Neural progenitor cell (in vitro differentiated cells): ENCODE measurements around the gene RXRA. TPM values are rescaled to one million over a fixed set of nuclear protein-coding genes. Genes with fewer than 3 reads are reported as not detected.

ENCODE experiments used
- DNase-seq: peaks from one replicate; pipeline ENCODE4 v3.0.0-alpha.2; 2016; ENCODE audit warnings: low spot score
- H2AFZ ChIP-seq: fragments of 200-600 bp; sonication (generic); replicated peaks from 2 replicates; pipeline ENCODE4 v1.6.1; 2016; ENCODE audit warnings: antibody characterized with exemption
- H3F3A ChIP-seq: fragments of 200-600 bp; sonication (generic); 2 replicates; pipeline ENCODE4 v1.6.1; 2016; ENCODE audit warnings: antibody characterized with exemption, low read depth
- H3K27ac ChIP-seq: fragments of 200-600 bp; sonication (generic); 2 replicates; pipeline ENCODE4 v1.5.1; 2016; ENCODE audit warnings: mild to moderate bottlenecking
- H3K27me3 ChIP-seq: fragments of 200-600 bp; sonication (generic); 2 replicates; pipeline ENCODE4 v1.6.1; 2016; ENCODE audit warnings: mild to moderate bottlenecking, moderate library complexity
- H3K36me3 ChIP-seq: fragments of 200-600 bp; sonication (generic); 2 replicates; pipeline ENCODE4 v1.5.1; 2016
- H3K4me1 ChIP-seq: fragments of 200-600 bp; sonication (generic); 2 replicates; pipeline ENCODE4 v1.6.1; 2016; ENCODE audit warnings: mixed run types
- H3K4me2 ChIP-seq: fragments of 200-600 bp; sonication (generic); 2 replicates; pipeline ENCODE4 v1.6.1; 2016
- H3K4me3 ChIP-seq: fragments of 200-600 bp; sonication (generic); 2 replicates; pipeline ENCODE4 v1.5.1; 2016
- H3K79me2 ChIP-seq: fragments of 200-600 bp; sonication (generic); 2 replicates; pipeline ENCODE4 v1.6.1; 2016; ENCODE audit warnings: low read depth
- H3K9ac ChIP-seq: fragments of 200-600 bp; sonication (generic); 2 replicates; pipeline ENCODE4 v1.6.1; 2016
- H3K9me3 ChIP-seq: fragments of 200-600 bp; sonication (generic); 2 replicates; pipeline ENCODE4 v1.5.1; 2016; ENCODE audit warnings: low read depth
- H4K20me1 ChIP-seq: fragments of 200-600 bp; sonication (generic); 2 replicates; pipeline ENCODE4 v1.6.1; 2016; ENCODE audit warnings: low read depth
- H3K27ac Mint-ChIP-seq: 3 replicates; pipeline ENCODE4 v1.8.0; 2021; ENCODE audit warnings: mixed read lengths
- H3K27me3 Mint-ChIP-seq: 2 replicates; pipeline ENCODE4 v1.8.0; 2022; ENCODE audit warnings: low read depth, mild to moderate bottlenecking, inconsistent platforms, moderate library complexity, mixed read lengths; ENCODE audit not compliant: insufficient read depth
- H3K36me3 Mint-ChIP-seq: 3 replicates; pipeline ENCODE4 v1.8.0; 2021; ENCODE audit warnings: mixed read lengths
- H3K4me1 Mint-ChIP-seq: 3 replicates; pipeline ENCODE4 v1.8.0; 2021; ENCODE audit warnings: mixed read lengths
- H3K4me3 Mint-ChIP-seq: 3 replicates; pipeline ENCODE4 v1.8.0; 2021; ENCODE audit warnings: mild to moderate bottlenecking, moderate library complexity, mixed read lengths
- H3K9me3 Mint-ChIP-seq: 3 replicates; pipeline ENCODE4 v1.8.0; 2020; ENCODE audit warnings: mixed read lengths
- EZH2 ChIP-seq: fragments of 200-600 bp; sonication (generic); IDR thresholded peaks from 2 replicates; pipeline ENCODE4 v1.6.1; 2017; ENCODE audit warnings: antibody characterized with exemption, mild to moderate bottlenecking, moderate library complexity
- EZH2phosphoT487 ChIP-seq: fragments of 200-600 bp; sonication (generic); IDR thresholded peaks from 2 replicates; pipeline ENCODE4 v1.6.1; 2017; ENCODE audit warnings: antibody characterized with exemption
- total RNA-seq: library from RNA; depleted of rRNA; stranded (reverse); fragments of >200 nt; gene quantifications from 2 replicates; pipeline ENCODE4 v1.2.3, GENCODE V29; 2015; ENCODE audit warnings: low replicate concordance
- TF ChIP-seq, protein P1 (sequence below): fragments of 200-600 bp; sonication (generic); IDR thresholded peaks from 2 replicates; pipeline ENCODE4 v1.5.1; 2017; ENCODE audit warnings: antibody characterized with exemption, mild to moderate bottlenecking

The RXRA gene
- total RNA-seq, 1 donor from 2014 or later = 11.6 TPM

DNA sequence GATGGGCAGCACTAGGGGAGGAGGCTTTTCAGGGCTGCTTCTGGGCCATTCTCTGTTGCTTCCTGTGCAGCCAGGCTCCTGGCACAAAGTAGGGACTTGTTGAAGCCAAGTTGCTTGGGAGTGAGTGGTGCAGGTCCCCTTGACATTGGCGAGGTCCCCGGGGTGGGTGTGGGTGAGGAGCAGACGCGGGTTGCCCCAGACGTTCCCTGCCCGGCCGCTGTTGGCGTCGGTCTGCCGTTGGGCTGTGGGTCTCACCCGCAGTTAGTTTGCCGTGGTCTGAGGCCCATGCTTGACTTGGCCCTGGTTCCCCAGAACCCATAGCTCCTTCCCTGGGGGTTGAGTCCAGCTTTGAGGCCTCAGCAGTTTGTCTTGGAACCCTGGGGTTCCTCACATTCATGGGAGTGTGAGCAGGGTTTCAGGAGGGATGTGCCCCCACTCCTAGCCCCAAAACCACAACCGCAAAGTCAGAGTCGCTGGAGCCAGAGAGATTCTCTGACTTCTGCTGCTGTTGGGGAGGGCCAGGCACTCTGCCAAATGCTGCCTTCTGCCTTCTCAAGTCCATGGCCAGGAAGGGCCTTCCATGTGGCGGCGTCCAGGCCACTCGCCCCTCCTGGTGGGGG is 77.5 kb downstream of the RXRA start:
- Histone ChIP-seq H3K79me2 (peaks cover 14% of the 10 kb centered on the region), H3K36me3 (no peaks in the 10 kb centered on the region), H3K4me2 (no peak overlapping the region), H3F3A (no peaks in the 10 kb centered on the region), H4K20me1 (peaks cover 48% of the 10 kb centered on the region), H3K27ac (no peak overlapping the region), H3K4me1 (peaks cover 8% of the 10 kb centered on the region), H3K4me3 (no peak overlapping the region), H3K27me3 (no peaks in the 10 kb centered on the region), H3K9me3 (no peaks in the 10 kb centered on the region), H2AFZ (no peak overlapping the region), H3K9ac (no peak overlapping the region)
- Mint-ChIP-seq H3K36me3 (no peaks in the 10 kb centered on the region), H3K4me1 (peaks cover 16% of the 10 kb centered on the region), H3K27me3 (peaks cover 2% of the 10 kb centered on the region), H3K4me3 (no peak overlapping the region), H3K9me3 (peaks cover 6% of the 10 kb centered on the region), H3K27ac (no peak overlapping the region)
- no peak for DNase-seq
- TF ChIP-seq EZH2phosphoT487 (no peak), EZH2 (no peak)
- TF ChIP-seq, protein P1, sequence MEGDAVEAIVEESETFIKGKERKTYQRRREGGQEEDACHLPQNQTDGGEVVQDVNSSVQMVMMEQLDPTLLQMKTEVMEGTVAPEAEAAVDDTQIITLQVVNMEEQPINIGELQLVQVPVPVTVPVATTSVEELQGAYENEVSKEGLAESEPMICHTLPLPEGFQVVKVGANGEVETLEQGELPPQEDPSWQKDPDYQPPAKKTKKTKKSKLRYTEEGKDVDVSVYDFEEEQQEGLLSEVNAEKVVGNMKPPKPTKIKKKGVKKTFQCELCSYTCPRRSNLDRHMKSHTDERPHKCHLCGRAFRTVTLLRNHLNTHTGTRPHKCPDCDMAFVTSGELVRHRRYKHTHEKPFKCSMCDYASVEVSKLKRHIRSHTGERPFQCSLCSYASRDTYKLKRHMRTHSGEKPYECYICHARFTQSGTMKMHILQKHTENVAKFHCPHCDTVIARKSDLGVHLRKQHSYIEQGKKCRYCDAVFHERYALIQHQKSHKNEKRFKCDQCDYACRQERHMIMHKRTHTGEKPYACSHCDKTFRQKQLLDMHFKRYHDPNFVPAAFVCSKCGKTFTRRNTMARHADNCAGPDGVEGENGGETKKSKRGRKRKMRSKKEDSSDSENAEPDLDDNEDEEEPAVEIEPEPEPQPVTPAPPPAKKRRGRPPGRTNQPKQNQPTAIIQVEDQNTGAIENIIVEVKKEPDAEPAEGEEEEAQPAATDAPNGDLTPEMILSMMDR = no peak

DNA sequence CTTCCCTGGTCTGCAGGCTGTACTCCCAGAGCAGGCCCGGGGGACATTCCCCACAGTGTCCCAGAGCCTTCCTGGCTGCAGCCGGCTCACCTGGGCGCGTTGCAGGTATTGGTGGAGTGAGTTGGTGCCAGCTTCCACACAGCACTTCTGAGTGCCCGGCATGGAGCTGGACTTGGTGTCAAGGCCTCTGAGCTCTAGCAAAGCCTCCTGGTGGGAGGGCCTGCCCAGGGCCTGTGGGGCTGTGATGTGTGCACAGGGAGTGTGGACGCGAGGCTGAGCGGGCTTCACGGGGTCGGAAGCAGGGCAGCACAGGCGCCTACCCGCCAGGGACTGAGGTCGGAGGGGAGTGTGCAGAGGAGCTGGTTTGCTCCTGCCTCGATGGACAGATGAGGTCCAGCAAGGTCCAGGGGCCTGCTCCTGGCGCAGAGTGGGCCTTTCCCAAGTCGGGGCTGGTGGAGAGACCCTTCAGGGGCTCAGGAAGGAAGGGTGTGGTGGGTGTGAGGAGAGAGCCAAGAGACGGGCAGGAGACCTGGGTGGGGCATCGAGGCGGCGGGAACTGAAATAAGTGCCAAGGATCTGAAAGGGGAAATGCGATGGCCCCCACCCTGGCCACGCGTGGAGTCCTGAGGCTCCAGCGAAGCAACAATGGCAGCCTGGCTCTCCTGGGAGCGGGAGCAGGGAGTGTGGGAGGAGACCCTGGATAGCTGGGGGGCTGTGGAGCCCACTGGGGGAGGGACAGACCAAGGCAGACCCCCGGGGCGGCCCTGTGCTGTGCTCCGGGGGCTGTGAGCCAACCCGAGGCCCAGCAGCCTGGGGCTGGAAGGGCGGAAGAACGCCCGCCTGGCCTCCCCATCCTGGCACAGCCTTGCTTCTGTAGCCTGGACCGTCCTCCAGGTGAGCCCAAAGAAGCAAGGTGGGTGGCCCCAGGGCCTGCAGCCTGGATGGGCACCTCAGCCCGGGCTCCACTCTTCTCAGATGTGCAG is 78.4 kb downstream of the RXRA start:
- H3K9ac ChIP-seq = no peak overlapping the region
- H3K79me2 ChIP-seq = peaks cover 6% of the 10 kb centered on the region

DNA sequence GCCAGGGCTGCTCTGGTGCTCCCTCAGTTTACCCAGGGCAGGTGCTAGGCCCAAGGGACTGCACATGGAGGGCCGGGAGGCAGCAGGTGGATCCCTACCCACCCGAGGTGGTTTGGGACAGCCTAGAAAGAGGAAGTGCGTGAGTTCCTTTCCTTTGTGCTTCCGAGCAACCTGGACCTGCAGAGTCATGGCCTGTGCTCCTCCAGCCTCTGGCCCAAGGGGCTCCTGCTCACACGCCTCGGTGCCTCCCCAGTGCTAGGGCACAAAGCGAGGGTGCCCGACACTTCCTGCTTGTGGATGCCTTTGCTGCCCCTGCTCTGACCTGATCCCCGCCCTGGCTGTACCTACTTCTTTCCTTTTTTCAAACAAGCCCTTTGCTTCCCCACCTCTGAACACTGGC is 79.3 kb downstream of the RXRA start:
- Mint-ChIP-seq H3K27ac (peak overlapping the region; percentile 93), H3K36me3 (no peaks in the 10 kb centered on the region), H3K4me1 (peaks cover 16% of the 10 kb centered on the region), H3K27me3 (peaks cover 5% of the 10 kb centered on the region), H3K4me3 (no peak overlapping the region), H3K9me3 (no peaks in the 10 kb centered on the region)
- Histone ChIP-seq H3K27me3 (no peaks in the 10 kb centered on the region), H3K4me3 (no peak overlapping the region), H3K27ac (no peak overlapping the region), H3K9me3 (no peaks in the 10 kb centered on the region), H3K9ac (no peak overlapping the region), H2AFZ (no peak overlapping the region), H3F3A (no peaks in the 10 kb centered on the region), H3K36me3 (no peaks in the 10 kb centered on the region), H3K4me1 (peaks cover 8% of the 10 kb centered on the region), H3K4me2 (no peak overlapping the region), H3K79me2 (peaks cover under 1% of the 10 kb centered on the region), H4K20me1 (peaks cover 43% of the 10 kb centered on the region)
- no peak for DNase-seq
- TF ChIP-seq EZH2phosphoT487 = no peak
- TF ChIP-seq EZH2 = no peak
- TF ChIP-seq, protein P1 = no peak

More for the DNA sequence above, 78.4 kb downstream of the RXRA start:
- TF ChIP-seq, protein P1 = no peak
- no peak for TF ChIP-seq EZH2
- no peak for TF ChIP-seq EZH2phosphoT487
- no peaks in the 10 kb centered on the region for H3K36me3 Mint-ChIP-seq
- Histone ChIP-seq H3F3A (no peaks in the 10 kb centered on the region), H3K27ac (no peak overlapping the region), H3K9me3 (no peaks in the 10 kb centered on the region), H3K27me3 (no peaks in the 10 kb centered on the region), H3K4me2 (no peak overlapping the region), H4K20me1 (peaks cover 46% of the 10 kb centered on the region), H3K36me3 (no peaks in the 10 kb centered on the region), H3K4me3 (no peak overlapping the region), H2AFZ (no peak overlapping the region), H3K4me1 (peaks cover 8% of the 10 kb centered on the region)
- H3K4me1 Mint-ChIP-seq = peaks cover 16% of the 10 kb centered on the region
- H3K9me3 Mint-ChIP-seq = no peaks in the 10 kb centered on the region
- peak overlapping the region; percentile 33 for H3K27ac Mint-ChIP-seq
- no peak for DNase-seq
- no peak overlapping the region for H3K4me3 Mint-ChIP-seq
- peaks cover 2% of the 10 kb centered on the region for H3K27me3 Mint-ChIP-seq
